GM18526 (cell line): ENCODE measurements around the gene LRRC53.

Experiments
- POLR2A ChIP-seq: IDR thresholded peaks from 3 replicates; pipeline ENCODE4 v1.6.1; 2011; ENCODE audit not compliant: insufficient read length; ENCODE audit errors: extremely low read depth

The LRRC53 gene

DNA sequence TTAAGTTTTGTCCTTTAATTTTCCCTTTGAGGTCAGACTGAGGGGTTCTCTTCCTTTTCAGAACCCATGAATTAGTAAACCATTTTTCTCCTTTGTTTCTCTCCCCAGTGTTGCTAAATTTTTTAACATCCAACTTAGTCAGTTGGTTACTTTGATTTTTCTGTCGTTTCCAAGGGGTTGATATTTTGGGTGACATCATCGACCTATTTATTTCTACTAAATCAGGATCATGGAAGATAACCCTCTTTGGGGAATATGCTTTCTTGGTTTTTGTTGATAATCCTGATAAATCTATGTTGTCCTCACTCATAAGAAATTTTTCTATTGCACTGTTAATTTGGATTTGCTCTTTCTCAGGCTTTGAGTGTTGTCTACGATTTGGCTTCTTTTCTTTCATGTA lies 40.9 kb downstream of the LRRC53 start:
- no peak for TF ChIP-seq POLR2A

DNA sequence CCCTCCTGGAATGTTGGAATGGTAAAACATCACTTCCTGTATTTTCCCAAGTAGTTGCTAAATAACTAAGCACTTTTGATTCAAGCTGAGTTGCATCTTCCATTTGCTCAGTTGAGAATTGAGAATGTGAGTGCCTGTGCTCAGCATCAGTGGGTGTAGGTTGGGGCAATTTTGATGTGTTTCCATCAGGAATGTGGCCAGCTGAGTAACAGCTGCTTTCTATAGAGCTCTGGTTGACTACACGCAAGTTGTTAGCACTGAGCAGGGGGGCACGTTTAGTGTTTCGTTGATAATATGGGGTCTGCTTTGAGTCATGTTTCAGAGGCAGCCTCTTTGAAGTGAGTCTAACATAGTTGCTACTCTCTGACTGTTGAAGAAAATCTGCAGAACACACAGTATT lies 41.5 kb downstream of the LRRC53 start:
- TF ChIP-seq POLR2A = no peak

DNA sequence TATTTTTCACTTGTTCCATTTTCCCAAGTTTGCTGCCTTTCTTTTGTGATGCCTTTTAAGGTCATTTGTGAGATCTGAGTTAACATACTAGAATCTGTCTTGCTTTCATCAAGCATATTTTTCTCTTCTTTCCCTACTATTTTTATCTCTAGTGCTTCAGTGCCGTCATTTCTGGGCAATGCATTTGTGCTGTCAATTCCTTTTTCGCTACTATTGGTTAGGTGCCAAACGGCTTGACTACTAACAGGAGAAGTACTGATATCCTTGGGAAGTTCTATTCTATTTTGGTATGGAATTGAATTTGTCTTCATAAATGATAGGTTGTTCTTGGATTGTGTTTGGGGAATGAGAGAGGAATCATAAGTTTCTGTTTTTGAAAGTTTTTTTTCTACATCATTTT lies 42.2 kb downstream of the LRRC53 start:
- TF ChIP-seq POLR2A = no peak

DNA sequence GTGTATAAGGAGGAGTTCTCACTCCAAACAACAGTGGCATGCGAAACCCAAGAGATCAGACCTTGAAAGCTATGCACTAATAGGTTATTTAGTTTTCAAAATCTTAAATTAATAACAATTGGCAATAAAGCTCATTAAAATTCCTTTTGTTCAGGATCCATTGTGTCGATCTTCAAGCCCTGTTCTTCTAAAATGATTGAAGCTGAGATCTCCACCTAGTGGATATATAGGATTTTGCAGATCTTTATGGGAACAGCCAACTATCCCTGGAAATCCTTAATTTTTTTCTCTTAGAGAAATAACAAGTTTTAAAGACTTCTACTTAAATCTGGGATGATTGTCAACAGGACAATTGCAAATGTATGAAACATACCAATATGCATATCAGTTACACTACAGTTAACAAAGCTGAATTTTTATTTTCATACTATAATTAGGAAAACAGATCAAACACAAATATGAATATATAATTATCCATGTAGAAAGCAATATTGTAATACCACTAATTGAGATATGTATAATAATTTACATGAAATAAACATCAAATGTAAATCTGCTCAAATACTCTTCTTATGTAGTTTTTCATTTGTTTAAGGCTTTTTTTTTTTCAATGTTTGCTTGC lies 43.3 kb downstream of the LRRC53 start:
- TF ChIP-seq POLR2A = no peak

DNA sequence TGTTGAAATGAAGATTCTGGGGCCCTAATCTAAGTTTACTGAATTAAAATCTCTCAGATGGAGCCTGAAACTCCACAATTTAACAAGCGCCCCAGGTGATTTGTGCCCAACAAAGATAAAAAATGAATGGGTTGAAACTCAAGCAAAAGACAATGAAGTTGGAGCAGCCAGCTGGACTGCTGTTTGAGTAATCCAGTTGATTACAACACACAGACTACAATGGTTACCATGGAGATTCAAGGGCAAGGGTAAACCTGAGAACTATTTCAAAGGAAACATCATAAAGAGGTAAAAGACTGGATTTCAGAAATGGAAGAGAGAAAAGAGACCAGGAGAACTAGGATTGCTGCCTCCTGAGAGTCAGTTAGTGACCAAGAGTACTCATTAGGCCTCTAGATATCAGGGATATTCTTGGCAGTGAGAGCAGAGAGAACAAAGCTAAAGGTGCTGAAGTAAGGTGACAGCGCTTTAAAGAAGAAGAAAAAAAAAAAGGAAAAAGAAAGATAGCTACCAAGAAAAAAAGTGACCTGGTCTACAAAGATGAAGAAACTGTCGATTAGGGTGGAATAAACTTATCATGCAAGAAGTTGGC lies 44.5 kb downstream of the LRRC53 start:
- no peak for TF ChIP-seq POLR2A

DNA sequence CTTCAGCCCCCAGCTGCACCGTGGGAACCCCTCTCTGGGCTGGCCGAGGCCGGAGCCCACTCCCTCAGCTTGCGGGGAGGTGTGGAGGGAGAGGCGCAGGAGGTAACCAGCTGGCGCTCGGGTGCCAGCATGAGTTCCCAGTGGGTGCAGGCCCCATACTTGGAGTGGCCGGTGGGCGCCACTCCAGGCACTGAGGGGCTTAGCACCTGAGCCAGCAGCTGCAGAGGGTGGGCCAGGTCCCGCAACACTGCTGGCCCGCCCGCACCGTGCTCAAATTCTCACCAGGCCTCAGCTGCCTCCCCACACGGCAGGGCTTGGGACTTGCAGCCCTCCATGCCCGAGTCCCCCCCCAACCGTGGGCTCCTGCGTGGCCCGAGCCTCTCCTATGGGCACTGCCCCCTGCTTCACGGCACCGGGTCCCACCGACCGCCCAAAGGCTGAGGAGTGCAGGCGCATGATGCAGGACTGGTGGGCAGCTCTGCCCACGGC lies 47.2 kb downstream of the LRRC53 start:
- TF ChIP-seq POLR2A = no peak

DNA sequence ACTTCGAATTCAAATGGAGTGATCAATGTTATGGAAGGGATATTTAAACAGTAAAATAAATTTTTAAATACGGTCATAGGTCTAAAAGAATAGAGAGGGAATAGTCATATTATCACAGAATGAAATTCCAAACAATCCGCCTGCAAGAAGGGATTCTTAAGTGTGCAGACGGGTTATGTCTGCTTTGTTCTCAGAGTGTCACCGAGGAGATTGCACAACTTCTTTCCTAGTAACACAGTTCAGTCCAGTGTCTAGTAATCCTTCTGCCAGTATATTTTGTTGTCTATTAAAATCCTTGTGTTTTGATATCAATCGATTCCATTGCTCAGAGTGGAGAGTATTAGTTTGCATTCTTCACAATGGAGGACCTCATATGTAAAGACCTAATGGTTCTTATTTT lies 48.4 kb downstream of the LRRC53 start:
- no peak for TF ChIP-seq POLR2A

DNA sequence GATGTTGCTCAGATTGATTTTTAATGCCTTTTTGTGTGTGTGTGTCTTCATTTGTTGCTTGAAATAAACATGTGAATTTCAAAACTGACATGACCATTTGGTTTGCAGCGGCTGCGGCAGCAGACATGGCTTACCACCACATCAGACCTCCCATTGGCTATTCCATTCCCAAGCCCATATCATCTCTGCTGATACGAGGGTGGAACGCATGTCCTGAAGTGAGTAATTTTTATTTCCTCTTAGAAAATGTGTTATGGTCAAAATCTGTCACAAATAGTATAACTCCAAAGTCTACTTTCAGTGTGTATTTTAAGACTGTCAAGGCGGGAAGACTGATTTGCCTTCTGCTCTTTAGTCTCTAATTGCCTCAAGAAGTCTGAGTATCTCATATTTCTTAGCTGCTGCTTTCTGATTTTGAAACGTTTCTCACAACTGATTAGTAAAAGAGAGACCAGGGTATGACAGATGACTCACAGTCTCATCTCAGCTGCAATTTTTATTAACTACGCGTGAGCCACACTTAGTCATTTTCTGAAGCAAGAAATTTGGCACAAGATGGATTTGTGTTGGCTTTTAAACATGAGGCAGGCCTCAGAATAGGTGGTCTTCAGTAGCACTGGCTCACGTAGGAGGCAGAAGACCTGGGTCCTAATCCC lies 49.0 kb downstream of the LRRC53 start:
- TF ChIP-seq POLR2A = no peak

DNA sequence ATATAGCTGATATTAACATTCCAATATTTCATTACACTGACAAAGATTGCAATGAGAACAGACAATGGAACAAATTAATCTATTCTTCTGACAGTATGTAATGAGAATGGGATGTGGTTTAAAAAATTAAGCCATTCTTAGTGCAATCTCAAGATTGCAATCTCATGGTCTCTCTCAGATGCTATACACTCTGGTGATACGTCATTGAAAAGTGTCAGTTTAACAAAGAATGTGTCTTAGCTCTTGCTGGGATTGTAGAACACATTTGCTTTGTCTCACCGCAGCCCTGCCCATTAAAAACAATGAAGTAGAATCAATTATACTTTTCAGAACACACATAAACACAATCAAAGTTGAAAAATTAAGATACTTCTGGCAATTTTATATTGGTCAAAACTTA lies 55.2 kb downstream of the LRRC53 start:
- no peak for TF ChIP-seq POLR2A

DNA sequence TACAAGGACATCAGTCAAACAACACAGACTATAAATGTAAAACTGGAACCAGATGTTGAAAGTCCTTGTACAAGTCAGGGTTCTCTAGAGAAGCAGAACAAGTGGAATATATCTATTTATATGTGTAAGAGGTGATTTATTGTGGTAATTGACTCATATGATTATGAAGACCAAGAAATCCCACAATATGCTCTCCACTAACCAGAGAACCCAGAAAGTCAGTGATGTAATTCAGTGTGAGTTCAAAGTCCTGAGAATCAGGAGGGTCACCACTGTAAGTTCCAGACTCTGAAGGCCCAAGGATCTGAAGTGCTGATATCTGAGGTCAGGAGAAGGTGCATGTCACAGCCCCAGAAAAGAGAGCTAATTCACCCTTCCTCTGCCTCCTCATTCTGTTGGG lies 57.0 kb downstream of the LRRC53 start:
- no peak for TF ChIP-seq POLR2A

DNA sequence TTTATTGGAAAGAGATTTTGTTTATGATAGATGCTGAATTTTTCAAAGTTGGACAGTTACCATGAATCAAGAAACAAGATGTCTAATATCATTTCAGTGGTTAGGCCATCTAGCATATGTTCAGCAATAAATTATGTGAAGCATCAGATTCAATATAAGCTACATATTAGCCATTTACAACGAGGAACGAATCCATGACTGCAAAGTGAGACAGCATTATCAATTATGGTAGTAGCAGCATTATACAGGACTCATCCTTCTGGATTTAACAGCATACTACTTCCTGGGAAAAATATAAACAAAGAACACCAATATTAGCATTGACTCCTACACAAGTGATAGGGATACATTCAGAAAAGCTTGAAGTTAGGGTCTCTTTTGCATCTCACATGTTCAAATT lies 59.1 kb downstream of the LRRC53 start:
- TF ChIP-seq POLR2A = no peak

DNA sequence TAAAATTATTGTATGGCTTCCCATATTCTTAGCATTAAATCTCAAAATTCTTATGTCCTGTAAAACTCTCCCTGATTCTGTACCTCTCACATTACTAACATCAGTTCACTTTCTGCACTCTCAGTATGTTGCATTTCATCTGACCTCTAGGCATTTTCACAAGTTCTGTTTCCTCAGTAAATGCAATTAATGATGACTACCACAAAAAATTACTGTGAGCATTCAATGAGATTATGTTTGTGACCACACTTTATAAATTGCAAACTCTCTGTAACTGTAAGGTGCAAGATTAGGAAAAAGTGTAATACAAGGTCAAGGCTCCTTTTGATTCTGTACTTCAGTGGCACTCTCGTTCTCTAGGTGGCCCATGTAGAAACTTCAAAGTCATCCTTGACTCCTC lies 60.4 kb downstream of the LRRC53 start:
- TF ChIP-seq POLR2A = no peak

DNA sequence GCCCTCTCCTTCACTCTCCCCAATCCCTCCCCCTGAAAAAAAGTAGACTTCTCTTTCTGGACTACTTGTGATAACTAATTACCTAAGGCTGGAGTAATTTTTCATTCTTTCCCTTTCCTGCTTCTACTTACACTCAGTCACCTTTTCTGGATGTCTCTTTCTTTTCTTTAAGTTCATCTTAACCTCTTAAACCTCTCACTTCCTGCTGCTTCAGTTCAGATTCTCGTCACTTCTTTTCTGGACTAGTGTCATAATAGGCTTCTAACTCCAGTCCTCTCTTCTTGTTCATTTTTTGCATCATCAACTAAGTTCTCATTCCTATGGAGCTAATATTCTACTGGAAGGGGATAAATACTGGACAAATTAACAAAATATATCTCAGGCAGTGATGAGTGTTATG lies 75.4 kb downstream of the LRRC53 start:
- no peak for TF ChIP-seq POLR2A

DNA sequence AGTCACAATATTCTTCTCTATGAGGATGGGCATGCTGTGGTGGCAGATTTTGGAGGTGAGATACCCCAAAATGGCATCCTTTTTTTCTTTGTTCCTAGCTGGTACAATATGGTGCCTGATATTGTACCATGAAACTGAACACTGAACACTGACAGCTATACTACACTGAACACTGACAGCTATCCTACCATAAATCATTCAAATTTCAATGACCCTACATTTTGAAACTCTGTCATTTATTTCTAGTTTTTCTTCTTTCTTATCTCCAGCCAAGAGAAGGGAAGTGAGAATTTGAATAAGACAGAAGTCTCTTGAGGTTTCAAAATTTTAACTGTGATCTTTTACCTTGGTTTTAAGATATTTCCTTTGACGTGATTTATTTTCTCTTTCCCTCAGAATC lies 76.3 kb downstream of the LRRC53 start:
- no peak for TF ChIP-seq POLR2A

DNA sequence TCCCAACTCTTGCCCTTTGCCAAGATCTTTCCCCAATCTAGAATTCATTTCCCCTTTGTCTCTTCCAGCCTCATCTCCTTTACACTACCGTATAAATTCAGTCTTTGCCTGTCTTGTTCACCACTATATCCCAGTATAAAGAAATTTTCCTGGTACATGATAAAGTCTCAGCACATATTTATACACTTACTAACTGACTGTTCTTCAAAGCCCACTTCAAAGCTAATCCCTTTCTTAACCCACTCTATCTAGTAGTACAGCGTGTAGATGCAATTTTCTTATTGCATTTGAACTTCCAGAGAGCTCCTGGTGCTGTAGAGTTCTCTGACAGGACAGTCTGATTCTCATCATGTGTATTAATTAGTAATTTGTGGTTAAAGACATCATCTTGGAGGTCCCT lies 78.1 kb downstream of the LRRC53 start:
- no peak for TF ChIP-seq POLR2A

DNA sequence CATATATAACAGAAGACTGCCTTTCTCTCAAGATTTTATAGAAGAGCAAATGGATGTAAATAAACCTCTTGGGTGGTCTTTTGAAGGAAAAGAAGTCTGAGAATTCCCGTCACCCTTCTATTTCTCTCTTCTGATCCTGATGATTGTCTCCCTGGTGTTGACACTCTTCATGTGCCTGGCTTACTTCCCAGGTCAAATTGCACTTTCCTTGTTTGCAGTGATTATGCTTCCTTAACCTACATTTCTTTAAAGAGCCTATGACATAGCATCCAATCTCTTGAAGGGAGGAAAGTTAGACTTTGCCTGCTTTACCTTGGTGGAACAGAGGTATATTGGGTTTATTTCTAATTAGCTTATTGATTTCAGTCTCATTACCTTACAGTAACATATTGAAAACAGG lies 80.1 kb downstream of the LRRC53 start:
- no peak for TF ChIP-seq POLR2A

DNA sequence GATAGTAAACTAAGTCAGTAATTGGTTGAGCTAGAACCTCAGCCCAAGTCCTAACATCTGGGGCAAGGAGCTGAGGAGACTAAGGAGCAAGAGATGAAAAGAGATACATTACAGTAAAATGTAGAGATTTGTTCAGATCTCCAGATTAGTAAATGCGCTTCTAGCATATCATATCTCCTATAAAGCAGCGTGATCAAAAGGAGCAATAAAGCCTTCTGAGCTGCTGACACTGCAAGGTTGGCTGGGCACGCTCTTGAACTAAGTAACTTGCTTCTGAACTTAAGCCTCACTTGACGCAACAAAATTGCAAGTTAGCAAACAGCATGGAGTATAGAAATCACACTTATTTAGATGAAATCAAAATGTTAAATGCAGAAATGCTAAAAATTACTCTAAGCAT lies 80.9 kb downstream of the LRRC53 start:
- TF ChIP-seq POLR2A = no peak
